Endothelial cell of hepatic sinusoid (primary cell): ENCODE results near the gene CANX.

Experiments used
- in situ Hi-C: cut with HindIII; loops from 2 replicates; pipeline ENCODE4 v1.10.0; 2017; ENCODE audit warnings: low sequenced_read_pairs

The CANX gene

DNA sequence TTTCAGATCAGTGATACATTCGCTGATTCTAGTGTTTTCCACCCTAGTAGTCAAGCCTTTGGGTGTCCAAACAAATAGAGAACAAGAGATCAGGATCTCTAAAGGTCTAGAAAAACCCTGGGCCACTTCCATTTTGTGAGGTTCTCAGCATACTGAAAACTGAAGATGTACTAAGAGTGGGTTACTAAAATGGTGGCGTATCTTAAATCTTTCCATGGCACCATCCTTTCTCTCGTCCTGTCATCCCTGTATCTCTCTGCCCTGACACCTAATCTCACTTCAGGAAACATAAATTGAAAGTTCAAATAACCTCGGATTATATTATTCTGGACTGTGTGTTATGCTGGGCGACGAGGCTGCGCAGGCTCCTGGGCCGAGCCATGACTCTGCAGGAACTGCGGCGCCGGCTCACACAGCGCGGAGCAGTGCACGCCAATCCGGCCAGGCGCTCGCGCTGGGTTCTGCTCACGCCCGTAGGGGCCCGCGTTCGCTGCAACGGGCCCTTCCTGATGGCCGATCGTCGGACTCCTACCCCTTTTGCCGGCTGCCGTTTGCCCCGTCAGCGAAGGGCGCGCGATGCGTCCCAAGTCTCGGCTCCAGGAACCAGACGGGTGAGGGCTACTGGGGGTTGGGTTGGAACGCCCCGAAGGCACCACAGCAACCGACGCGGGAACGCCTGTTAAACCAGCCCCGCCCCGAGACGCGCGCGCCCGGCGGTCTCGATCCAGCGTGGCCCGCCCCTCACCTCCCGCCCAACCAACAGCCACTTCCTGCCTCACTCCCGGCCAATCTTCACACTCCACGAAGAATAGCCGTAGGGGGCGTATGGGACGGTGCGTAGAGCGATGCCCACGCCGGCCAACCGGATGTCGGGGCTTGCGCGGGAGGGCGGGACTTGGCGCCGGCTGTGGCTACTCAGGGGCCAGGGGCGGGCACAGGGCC is 503 bp upstream of the CANX start:
- in situ Hi-C loops, result no loop called here

- in situ Hi-C loops, result no loop called here
Measured at GRCh38 chr5:179699616-179700237, 960 bp downstream of the CANX start.

DNA sequence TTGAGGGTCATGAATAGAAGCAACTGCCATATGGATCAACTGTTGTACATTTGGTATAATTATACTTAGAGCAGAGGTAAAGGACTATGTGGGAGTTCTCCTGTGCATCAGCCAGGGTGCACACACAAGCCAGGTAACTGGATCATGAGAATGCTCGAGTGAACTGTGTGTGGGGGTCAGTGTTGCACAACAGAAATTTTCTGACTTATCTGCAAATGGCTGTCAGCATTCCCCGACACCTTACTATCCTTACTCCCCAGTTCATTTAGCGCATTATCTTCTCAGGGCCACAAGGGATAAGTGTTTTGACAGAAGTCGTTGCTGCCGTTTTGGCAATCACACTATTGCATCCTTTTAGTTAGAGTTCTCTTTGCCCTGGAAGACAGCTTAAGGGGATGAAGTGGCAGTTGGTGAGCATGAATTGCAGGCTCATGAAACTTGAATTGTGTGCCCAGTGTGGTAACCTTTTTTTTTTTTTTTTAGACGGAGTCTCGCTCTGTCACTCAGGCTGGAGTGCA is 1.7 kb downstream of the CANX start:
- in situ Hi-C loops, result no loop called here

GRCh38 chr5:179716286-179716685 is 17.5 kb downstream of the CANX start:
- in situ Hi-C loops, result no loop called here

GRCh38 chr5:179720222-179720621 is 21.5 kb downstream of the CANX start:
- in situ Hi-C loops, result no loop called here

DNA sequence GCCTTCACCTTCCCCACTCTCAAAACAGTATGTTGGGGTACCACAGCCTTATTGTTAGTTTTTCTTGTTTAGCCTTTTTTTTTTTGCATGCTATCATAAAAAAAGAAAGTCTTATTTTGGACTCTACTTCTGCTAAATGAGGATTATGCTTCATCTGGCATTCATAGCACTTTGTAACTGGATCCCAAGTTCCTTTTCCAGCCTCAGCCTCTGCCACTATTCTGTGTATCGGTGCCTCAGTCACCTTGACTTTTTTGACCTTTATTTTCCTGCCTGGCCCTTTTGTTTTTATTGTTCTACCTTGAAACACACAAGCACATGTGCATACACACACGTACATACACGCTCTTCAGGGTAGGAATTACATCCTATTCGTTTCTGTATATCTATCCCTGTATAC is 25.4 kb downstream of the CANX start:
- in situ Hi-C loops, result no loop called here

DNA sequence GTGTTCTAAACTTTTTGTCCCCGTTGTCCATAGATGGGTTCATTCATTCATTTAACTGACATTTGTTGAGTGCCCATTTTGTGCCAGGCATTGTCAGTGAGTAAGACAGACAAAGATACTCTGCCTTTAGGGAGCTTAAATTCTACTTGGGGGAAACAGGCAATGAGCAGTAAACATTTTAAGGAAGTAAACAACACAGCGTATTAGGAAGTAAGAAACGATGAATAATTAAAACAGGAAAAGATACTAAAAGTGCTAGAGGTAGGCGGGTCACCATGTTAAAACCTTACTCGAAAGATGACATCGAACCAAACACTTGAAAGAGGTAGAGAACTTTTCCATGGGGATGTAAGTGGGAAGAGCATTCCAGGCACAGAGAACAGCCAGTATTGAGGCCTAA is 28.3 kb downstream of the CANX start:
- in situ Hi-C loops, result no loop called here

GRCh38 chr5:179729303-179729702 is 30.5 kb downstream of the CANX start:
- in situ Hi-C loops, result no loop called here

DNA sequence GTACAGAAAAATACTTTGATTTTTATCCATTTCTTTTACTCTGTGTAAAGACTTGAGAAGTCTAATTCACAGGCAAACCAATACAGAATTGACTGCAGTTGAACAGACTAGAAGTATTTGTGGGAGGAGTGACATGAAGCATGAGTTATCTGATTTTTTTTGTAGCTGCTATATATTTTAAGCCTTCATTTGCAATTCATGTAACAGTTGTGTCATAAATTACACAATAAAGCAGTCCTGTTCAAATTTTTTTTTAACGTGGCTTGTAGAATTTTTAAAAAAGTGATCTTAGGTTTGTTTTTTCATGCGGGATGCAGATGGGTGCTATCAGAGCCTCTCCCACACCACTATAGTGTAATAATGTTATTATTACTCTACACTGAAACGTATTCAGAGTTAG is 31.0 kb downstream of the CANX start:
- in situ Hi-C loops, result no loop called here

DNA sequence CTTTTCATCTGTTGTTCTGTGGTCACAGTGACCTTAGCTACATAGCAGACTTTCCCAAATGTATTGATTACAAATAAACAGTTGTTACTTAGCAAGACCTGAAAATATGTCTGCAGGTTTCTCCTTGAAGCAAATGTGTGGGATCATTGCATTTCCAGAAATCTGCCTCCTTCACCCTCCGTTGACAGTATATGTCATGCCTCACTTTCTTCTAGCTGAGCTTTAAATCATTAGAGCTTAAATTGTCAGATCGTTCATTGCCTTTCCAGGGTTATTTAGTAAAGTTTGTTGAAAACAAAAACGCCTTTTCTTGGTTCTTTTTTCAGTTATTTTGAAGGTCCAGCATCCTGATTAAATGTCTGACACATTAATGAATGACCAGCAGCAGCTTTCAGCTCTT is 31.6 kb downstream of the CANX start:
- in situ Hi-C loops, result no loop called here

DNA sequence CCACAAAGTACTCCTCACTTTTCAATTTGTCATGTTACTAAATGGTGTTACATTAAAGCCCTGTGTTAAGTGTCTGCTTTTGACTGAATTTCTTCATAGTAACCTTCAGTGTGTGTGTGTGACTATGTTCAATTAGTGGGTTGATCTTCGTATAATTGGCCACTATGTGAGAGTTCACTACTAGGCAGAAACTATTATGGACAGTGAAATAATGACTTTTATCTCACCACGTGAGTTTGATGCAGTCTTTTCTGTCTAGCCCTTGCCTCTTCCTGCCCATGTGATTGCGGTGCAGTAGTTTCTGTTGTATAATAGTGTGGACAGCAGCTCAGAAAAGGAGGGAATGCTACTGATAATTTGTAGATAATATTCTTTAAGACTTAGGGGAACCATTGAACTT is 32.1 kb downstream of the CANX start:
- in situ Hi-C loops, result no loop called here

DNA sequence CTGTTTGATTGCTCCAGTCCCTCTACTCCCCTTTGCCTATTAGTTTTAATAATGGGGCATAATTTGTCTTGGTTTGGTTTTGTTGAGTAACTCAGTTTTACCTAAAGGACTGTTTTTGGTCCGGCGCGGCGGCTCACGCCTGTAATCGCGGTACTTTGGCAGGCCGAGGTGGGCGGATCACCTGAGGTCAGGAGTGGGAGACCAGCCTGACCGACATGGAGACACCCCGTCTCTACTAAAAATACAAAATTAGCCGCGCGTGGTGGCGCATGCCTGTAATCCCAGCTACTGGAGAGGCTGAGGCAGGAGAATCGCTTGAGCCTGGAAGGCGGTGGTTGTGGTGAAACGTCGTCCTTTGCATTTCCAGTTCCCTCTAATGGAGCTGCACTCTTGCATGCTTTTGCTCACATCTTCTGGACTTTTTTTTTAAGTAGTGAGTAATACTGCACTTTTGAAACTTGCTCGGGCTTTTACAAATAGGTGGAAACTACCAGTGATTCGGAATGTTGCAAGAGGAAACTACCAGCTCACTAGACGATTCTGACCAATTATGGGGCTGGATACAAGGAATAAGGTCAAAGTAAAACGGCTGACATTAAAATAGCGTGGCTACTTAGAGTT is 33.1 kb downstream of the CANX start:
- in situ Hi-C loops, result no loop called here

DNA sequence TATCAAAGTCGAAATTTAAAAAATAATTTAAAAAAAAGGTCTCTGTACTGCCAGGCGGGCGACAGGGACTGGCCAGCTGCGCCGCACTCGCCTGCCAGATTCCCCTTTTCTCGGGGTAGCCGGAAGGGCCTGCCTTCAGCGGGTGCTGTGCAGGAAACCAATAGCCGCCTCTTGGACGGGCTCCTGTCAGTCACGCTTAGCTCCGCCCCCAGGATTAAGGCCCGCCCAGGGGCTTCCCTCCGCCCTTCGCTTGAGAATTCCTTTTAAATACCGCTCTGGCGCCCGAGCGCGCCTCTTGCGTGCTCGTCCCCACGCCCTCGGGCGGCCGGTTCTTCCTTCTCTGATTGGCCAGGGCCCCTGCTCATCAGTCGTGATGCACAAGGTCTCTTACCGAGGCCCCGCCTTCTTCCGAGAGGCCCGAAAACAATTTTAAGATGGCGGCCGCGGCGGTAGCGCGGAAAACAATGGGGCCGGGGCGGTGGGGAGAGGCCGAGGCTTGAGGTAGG is 33.7 kb downstream of the CANX start, which contains the start of gene MAML1:
Gene MAML1, plus strand, starts transcription at position 411 of the 506 bp plus-strand sequence. CDS start 291 bp downstream, outside the sequence.
- in situ Hi-C loops, result no loop called here

GRCh38 chr5:179732918-179733771 is 34.4 kb downstream of the CANX start:
- in situ Hi-C loops, result no loop called here

GRCh38 chr5:179733772-179734126 is 35.0 kb downstream of the CANX start:
- in situ Hi-C loops, result no loop called here

GRCh38 chr5:179734536-179735164 is 35.9 kb downstream of the CANX start:
- in situ Hi-C loops, result no loop called here

- in situ Hi-C loops, result no loop called here
Measured at GRCh38 chr5:179738742-179739141, 40.0 kb downstream of the CANX start.

DNA sequence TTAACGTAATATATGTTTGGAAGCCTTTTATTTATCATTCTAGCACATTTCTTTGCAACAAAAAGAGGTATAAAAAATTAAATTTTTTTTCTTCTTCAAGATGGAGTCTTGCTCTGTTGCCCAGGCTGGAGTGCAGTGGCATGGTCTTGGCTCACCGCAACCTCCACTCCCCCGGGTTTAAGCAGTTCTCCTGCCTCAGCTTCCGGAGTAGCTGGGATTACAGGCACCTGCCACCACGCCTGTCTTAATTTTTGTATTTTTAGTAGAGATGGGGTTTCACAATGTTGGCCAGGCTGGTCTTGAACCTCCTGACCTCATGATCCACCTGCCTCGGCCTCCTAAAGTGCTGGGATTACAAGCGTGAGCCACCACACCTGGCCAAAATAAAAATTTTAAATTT is 45.3 kb downstream of the CANX start:
- in situ Hi-C loops, result loop anchor here (5.0 kb wide), 1 partner anchor 37 kb away; no protein-coding TSS in a partner anchor

DNA sequence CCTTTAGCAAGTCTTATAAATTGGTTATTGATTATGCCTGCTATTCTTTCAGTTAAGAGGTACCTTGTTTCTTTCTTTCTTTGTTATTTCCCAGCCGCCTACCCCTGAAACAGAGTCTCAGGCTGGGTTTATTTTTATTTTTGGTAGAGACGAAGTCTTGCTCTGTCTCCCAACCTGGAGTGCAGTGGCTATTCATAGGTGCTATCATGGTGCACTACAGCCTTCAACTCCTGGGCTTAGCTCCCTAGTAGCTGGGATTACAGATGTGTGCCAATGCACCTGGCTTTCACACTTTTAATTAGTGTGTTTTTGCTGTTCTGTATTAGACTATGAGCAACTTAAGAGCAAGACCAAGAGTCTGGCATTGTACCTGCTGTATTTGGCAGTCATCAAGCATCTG is 48.1 kb downstream of the CANX start:
- in situ Hi-C loops, result no loop called here

DNA sequence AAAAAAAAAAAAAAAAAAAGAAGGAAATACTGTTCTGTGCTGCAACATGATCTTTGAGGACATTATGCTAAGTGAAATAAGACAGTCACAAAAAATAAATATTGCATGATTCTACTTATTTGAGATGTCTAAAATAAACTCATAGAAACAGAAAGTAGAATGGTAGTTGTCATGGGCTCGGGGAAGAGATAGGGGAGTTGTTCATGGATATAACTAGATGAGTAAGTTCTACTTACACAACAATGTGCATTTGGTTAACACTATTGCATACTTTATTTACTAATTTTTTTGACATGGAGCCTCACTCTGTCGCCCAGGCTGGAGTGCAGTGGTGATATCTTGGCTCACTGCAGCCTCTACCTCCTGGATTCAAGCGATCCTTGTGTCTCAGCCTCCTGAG is 49.0 kb downstream of the CANX start:
- in situ Hi-C loops, result no loop called here
